Mucosa of descending colon (tissue), 3 donors: ENCODE results near the gene CAMSAP1. TPM values are rescaled to one million over a fixed set of nuclear protein-coding genes. Genes with fewer than 3 reads are reported as not detected.

Source experiments
- ATAC-seq: fragments of 200-7000 bp; cut with Tn5 transposase; one replicate; pipeline ENCODE4 v1.9.1; 2020; ENCODE audit warnings: mild to moderate bottlenecking, moderate library complexity
- DNase-seq, 3 donors: peaks; one replicate each; pipeline ENCODE4 v3.0.0-alpha.2; 2020
- H3K36me3 ChIP-seq: fragments of 200-600 bp; one replicate; pipeline ENCODE4 v1.8.0; 2021; ENCODE audit warnings: low read depth, mild to moderate bottlenecking
- H3K4me1 ChIP-seq: fragments of 200-600 bp; one replicate; pipeline ENCODE4 v1.8.0; 2021; ENCODE audit warnings: low read depth, mild to moderate bottlenecking
- H3K4me3 ChIP-seq: fragments of 200-600 bp; one replicate; pipeline ENCODE4 v1.8.0; 2021; ENCODE audit warnings: mild to moderate bottlenecking
- H3K9me3 ChIP-seq: fragments of 200-600 bp; one replicate; pipeline ENCODE4 v1.8.0; 2021; ENCODE audit warnings: mild to moderate bottlenecking
- intact Hi-C, 2 donors: fragments of 100-400 bp; cut with DNase I in 1 of 2; cut with micrococcal nuclease in 1 of 2; formaldehyde crosslinking; loops; one replicate each; pipeline versions ENCODE4 v1.11.0 to v1.11.1; 2022; cut with DNase I, micrococcal nuclease
- total RNA-seq, 3 donors: library from RNA; stranded (reverse); fragmentation: NEBNext Ultra II Directional in 2 of 3; extraction: Animal tissue kit (Norgen Biotek cat#: 25700) in 2 of 3; gene quantifications; one replicate each; pipeline versions ENCODE4 v1.2.1 to v1.2.4, GENCODE V29; 2021 to 2023
- TF ChIP-seq, protein P1 (sequence below): fragments of 200-600 bp; IDR thresholded peaks from one replicate; pipeline ENCODE4 v1.8.0; 2022; ENCODE audit warnings: antibody characterized with exemption, mild to moderate bottlenecking
- donor health status: DM: no; HTN: no; CAD: no; lungs with moderate emphysema.
- donor health status: DM: no; HTN: no; CAD: no.
- donor health status: DM: no; HTN: yes; CAD: no.

The CAMSAP1 gene
- total RNA-seq, 3 donors from 2014 or later, result 11.5 to 37.8 (median 14.3) TPM

- Histone ChIP-seq H3K36me3 (no peaks in the 10 kb centered on the region), H3K4me3 (no peak overlapping the region), H3K4me1 (no peaks in the 10 kb centered on the region), H3K9me3 (no peaks in the 10 kb centered on the region)
- DNase-seq, result no peak
- intact Hi-C loops, result no loop called here
- TF ChIP-seq, protein P1, sequence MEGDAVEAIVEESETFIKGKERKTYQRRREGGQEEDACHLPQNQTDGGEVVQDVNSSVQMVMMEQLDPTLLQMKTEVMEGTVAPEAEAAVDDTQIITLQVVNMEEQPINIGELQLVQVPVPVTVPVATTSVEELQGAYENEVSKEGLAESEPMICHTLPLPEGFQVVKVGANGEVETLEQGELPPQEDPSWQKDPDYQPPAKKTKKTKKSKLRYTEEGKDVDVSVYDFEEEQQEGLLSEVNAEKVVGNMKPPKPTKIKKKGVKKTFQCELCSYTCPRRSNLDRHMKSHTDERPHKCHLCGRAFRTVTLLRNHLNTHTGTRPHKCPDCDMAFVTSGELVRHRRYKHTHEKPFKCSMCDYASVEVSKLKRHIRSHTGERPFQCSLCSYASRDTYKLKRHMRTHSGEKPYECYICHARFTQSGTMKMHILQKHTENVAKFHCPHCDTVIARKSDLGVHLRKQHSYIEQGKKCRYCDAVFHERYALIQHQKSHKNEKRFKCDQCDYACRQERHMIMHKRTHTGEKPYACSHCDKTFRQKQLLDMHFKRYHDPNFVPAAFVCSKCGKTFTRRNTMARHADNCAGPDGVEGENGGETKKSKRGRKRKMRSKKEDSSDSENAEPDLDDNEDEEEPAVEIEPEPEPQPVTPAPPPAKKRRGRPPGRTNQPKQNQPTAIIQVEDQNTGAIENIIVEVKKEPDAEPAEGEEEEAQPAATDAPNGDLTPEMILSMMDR, result no peak
- ATAC-seq, result peak; percentile 5
These were observed 20.3 kb downstream of the CAMSAP1 start for GRCh38 chr9:135887021-135887507.

DNA sequence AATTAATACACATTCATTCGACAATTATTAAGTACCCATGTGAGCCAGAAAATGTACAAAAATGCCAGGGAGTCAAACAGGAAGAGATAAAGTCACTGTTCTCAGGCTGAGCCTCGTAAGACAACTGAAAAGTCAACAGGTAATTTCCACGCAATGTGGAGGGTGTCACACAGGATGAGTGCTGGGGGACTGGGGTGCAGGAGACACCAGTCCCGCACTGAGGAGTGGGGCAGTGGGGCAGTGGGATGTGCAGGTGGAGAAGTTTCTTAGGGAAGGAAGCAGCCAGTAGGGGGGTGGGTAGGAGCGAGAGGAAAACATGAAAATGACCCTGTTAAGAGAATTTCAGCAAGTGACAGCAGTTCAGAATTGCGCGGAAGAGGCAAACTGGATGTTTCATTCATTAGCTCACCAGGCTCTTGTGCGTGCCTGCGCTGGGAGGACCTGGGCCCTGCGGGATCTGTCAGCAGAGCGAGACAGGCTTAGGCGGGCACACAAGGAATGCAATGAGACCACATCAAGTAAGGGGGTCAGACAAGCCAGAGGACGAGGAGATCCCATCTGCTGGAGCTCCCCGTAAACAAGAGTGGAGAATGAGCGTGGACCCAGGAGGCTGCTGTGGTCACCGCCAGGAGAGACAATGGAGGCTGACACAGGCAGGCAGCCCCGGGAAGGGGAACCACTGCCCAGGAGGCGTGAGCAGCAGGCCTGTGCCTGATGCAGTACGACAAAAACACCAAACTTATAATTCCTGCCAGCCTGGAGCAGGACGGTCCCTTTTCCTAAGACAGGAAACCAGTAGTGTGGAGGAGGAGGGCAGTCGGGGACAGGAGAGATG lies 21.0 kb downstream of the CAMSAP1 start:
- no peak for DNase-seq
- Histone ChIP-seq H3K36me3 (no peaks in the 10 kb centered on the region), H3K9me3 (no peaks in the 10 kb centered on the region), H3K4me1 (no peaks in the 10 kb centered on the region), H3K4me3 (no peak overlapping the region)
- no peak for ATAC-seq
- intact Hi-C loops, result no loop called here
- TF ChIP-seq, protein P1, result no peak

DNA sequence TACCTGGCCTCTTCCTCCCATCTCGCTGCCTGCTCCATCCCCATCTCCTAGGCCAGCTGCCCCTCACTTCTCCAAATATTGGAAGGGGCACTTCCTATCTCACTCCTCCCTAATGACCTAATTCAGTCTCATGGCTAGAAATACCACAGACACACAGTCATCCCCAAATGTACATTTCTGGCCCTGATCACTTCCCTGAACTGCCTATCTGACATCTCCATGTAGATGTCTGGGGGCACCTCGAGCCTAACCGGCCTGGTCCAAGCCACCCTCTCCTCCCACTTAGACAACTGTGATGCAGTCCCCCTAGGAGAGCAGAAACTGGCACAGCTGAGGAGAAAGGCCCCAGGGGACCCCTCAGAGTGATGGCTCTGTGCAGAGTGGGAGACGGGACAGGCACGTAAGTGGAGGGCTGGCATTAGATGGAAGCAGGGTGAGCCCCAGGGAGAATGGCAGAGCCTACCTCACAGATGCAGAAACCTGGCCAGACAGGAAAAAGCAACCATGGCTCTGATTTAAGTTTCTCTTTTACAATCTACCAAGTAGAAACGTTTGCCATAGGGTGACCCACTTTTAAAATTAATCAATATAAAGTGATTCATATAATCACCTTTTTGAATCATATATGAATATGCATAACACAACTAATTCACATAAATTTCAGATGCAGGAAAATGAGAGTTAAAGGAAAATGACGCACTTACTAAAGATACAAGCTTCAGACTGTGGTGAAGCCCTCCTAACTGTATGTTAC lies 22.1 kb downstream of the CAMSAP1 start:
- Histone ChIP-seq H3K36me3 (no peaks in the 10 kb centered on the region), H3K9me3 (no peaks in the 10 kb centered on the region), H3K4me3 (no peak overlapping the region), H3K4me1 (no peaks in the 10 kb centered on the region)
- TF ChIP-seq, protein P1, result no peak
- intact Hi-C loops, result no loop called here
- ATAC-seq (no peak), DNase-seq (no peak)

DNA sequence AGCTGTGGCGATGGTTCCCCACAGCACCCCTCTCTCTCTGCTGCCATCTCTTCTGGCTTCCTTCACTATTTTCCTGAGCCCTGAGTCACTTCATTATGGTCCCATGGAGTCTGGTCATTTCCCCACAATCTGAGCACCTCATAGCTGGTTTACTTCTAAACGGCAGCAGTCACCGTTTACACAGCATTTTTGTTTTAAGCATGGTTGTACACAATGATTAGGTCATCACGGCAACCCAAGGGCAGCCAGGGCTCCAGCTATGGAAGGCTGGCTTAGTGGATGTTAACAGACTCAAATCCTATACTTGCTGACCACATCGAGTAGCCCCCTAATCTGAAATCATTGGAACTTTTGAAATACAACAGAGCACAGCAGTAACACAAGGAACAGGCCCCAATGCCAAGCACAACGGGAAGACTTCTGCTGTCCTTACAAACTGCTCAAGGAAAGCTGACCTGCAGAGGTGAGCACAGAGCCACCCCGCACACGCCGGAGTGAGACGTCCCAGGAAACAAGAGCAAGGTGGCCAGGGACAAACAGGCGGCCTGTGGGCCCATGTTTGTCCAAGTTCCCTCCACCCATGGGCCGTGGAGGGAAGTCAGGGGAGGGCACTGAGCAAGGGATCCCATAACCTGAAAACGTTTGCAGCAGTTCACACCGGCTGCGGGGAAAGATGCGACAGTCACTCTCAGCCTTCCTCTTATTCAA lies 22.9 kb downstream of the CAMSAP1 start:
- DNase-seq (no peak), ATAC-seq (no peak)
- Histone ChIP-seq H3K4me3 (no peak overlapping the region), H3K4me1 (no peaks in the 10 kb centered on the region), H3K36me3 (no peaks in the 10 kb centered on the region), H3K9me3 (no peaks in the 10 kb centered on the region)
- TF ChIP-seq, protein P1, result no peak
- intact Hi-C loops, result no loop called here

DNA sequence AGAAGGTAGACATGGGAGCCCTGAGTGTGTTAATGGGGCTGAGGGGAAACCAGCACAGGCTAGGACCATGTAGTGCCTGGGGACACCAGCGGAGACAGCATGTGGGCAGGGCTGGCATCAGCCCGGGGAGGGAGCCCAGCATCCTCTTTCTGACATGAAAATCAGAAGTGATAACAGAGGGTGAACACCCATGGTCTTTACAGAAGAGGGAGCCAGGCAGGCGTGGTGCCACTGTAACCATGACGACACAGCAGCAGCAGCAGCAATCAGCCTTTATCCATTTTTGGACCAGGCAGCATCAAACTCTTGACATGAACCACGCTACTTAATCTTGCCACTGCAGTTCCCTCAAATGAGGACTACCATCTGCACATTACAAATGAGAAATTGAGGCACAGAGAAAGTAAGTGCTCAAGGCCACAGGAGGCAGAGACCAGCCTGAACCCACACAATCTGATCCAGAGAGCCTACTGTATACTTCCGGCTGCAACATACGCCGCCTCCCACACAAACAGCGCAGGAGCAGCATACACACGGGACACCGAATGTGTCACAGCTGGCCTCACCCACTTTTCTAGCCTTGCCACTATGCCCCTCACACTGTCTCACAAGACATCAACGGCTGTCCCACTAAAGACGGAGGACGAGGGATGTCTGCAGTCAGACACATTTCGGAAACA lies 23.8 kb downstream of the CAMSAP1 start:
- Histone ChIP-seq H3K36me3 (no peaks in the 10 kb centered on the region), H3K9me3 (no peaks in the 10 kb centered on the region), H3K4me1 (no peaks in the 10 kb centered on the region), H3K4me3 (no peak overlapping the region)
- intact Hi-C loops, result no loop called here
- TF ChIP-seq, protein P1, result no peak
- DNase-seq (no peak), ATAC-seq (no peak)
